H1 (cell line): Measurements from ENCODE around the gene HIGD1B. TPM values are rescaled to one million over a fixed set of nuclear protein-coding genes. Genes with fewer than 3 reads are reported as not detected.

Experiments
- CTCF ChIA-PET: fragments of 300-600 bp; sonication (Branson Sonifier 250); formaldehyde crosslinking; loops from one replicate; lab custom pipeline; 2021; ENCODE audit not compliant: partially characterized antibody; lab: Charles Lee
- POLR2A ChIA-PET: fragments of 300-600 bp; sonication (Branson Sonifier 250); formaldehyde crosslinking; loops from one replicate; lab custom pipeline; 2021; ENCODE audit warnings: inconsistent platforms; ENCODE audit not compliant: partially characterized antibody; lab: Charles Lee
- DNase-seq, 2 experiments: peaks; one replicate each; pipeline versions ENCODE4 v3.0.0 to v3.0.0-alpha.2; 2010 to 2022; ENCODE audit warnings: low spot score in 2 of 2, low read depth in 1 of 2, mixed read lengths in 1 of 2
- FAIRE-seq: peaks from 2 replicates; lab custom pipeline; 2011; peaks lifted over from hg19 to GRCh38; lab: Jason Lieb, UNC
- H2AFZ ChIP-seq: 2 replicates; pipeline ENCODE4 v1.8.1; 2012; ENCODE audit warnings: low read length, inconsistent platforms
- H2AK5ac ChIP-seq: 2 replicates; pipeline ENCODE4 v1.6.1; 2013; ENCODE audit warnings: low read depth, low read length
- H2BK120ac ChIP-seq: replicated peaks from 2 replicates; pipeline ENCODE3; 2013; ENCODE audit warnings: low read depth, low read length, inconsistent platforms
- H2BK12ac ChIP-seq: 2 replicates; pipeline ENCODE4 v1.6.1; 2013; ENCODE audit warnings: low read depth, low read length
- H2BK15ac ChIP-seq: 2 replicates; pipeline ENCODE4 v1.6.1; 2013; ENCODE audit warnings: low read length
- H2BK20ac ChIP-seq: 2 replicates; pipeline ENCODE4 v1.6.1; 2013; ENCODE audit warnings: low read length
- H2BK5ac ChIP-seq: 2 replicates; pipeline ENCODE4 v1.6.1; 2013; ENCODE audit warnings: low read depth, low read length
- H3K14ac ChIP-seq: 2 replicates; pipeline ENCODE4 v1.6.1; 2013; ENCODE audit warnings: inconsistent platforms; ENCODE audit not compliant: insufficient read length
- H3K18ac ChIP-seq: 2 replicates; pipeline ENCODE4 v1.6.1; 2013; ENCODE audit warnings: low read length; ENCODE audit errors: extremely low read depth
- H3K23ac ChIP-seq: 2 replicates; pipeline ENCODE4 v1.6.1; 2013; ENCODE audit warnings: inconsistent platforms; ENCODE audit not compliant: insufficient read length
- H3K23me2 ChIP-seq: 2 replicates; pipeline ENCODE4 v1.6.1; 2013; ENCODE audit warnings: low read depth, low read length
- H3K27ac ChIP-seq: 2 replicates; pipeline ENCODE4 v1.6.1; 2011; ENCODE audit warnings: low read depth, low read length, inconsistent platforms
- H3K27me3 ChIP-seq, 4 experiments: replicated peaks in 1 of 4; 1 replicate in 1 of 4; 2 replicates in 3 of 4; pipeline versions ENCODE4 v1.6.1 to v1.8.1; 2011 to 2013; ENCODE audit warnings: low read length in 3 of 4, mild to moderate bottlenecking in 3 of 4, inconsistent platforms in 2 of 4, mixed read lengths in 2 of 4, moderate library complexity in 1 of 4; ENCODE audit not compliant: control insufficient read depth in 3 of 4, insufficient read depth in 3 of 4; ENCODE audit errors: extremely low read depth in 1 of 4
- H3K36me3 ChIP-seq, 4 experiments: 2 replicates each; pipeline versions ENCODE4 v1.6.1 to v1.8.1; 2011 to 2013; ENCODE audit warnings: mild to moderate bottlenecking in 4 of 4, low read length in 3 of 4, moderate library complexity in 2 of 4, control low read depth in 1 of 4, inconsistent platforms in 1 of 4; ENCODE audit not compliant: insufficient read depth in 4 of 4, control insufficient read depth in 2 of 4
- H3K4ac ChIP-seq: replicated peaks from 2 replicates; pipeline ENCODE3; 2013; ENCODE audit warnings: low read length, low read depth, mixed read lengths, inconsistent platforms; ENCODE audit not compliant: insufficient read length
- H3K4me1 ChIP-seq, 4 experiments: replicated peaks in 1 of 4; 1 replicate in 1 of 4; 2 replicates in 3 of 4; pipeline versions ENCODE4 v1.6.1 to v1.8.1; 2011 to 2013; ENCODE audit warnings: low read length in 3 of 4, inconsistent platforms in 2 of 4, mixed read lengths in 1 of 4; ENCODE audit not compliant: insufficient read depth in 4 of 4, control insufficient read depth in 3 of 4
- H3K4me2 ChIP-seq, 2 experiments: 2 replicates each; pipeline versions ENCODE4 v1.6.1 to v1.8.1; 2011 to 2013; ENCODE audit warnings: low read depth in 2 of 2, low read length in 2 of 2, control low read depth in 1 of 2, inconsistent platforms in 1 of 2, mild to moderate bottlenecking in 1 of 2; ENCODE audit not compliant: insufficient read depth in 1 of 2
- H3K4me3 ChIP-seq, 4 experiments: fragments of 200-600, 300-600 bp in 1 of 4; sonication (generic), shearing (Covaris generic), sonication (Bioruptor Twin) in 1 of 4; 2 replicates each; pipeline versions ENCODE4 v1.5.1 to v1.8.1; 2011 to 2016; ENCODE audit warnings: low read length in 4 of 4, low read depth in 3 of 4, control low read depth in 2 of 4, inconsistent platforms in 2 of 4, mild to moderate bottlenecking in 2 of 4, mixed read lengths in 1 of 4, moderate library complexity in 1 of 4; ENCODE audit not compliant: insufficient read depth in 2 of 4; ENCODE audit errors: extremely low read depth in 1 of 4
- H3K56ac ChIP-seq: replicated peaks from 2 replicates; pipeline ENCODE3; 2013; ENCODE audit warnings: low read depth, mild to moderate bottlenecking, mixed read lengths, low read length, inconsistent platforms; ENCODE audit not compliant: insufficient read length
- H3K79me1 ChIP-seq: 2 replicates; pipeline ENCODE4 v1.6.1; 2013; ENCODE audit warnings: low read depth, low read length, control low read depth
- H3K79me2 ChIP-seq, 2 experiments: 2 replicates each; pipeline versions ENCODE4 v1.6.1 to v1.8.1; 2012 to 2013; ENCODE audit warnings: low read length in 2 of 2, mild to moderate bottlenecking in 2 of 2, inconsistent platforms in 1 of 2; ENCODE audit not compliant: insufficient read depth in 2 of 2, control insufficient read depth in 1 of 2
- H3K9ac ChIP-seq, 4 experiments: replicated peaks in 1 of 4; 1 replicate in 1 of 4; 2 replicates in 3 of 4; pipeline versions ENCODE4 v1.6.1 to v1.8.1; 2011 to 2013; ENCODE audit warnings: low read depth in 3 of 4, low read length in 3 of 4, control low read depth in 2 of 4, mild to moderate bottlenecking in 2 of 4, moderate library complexity in 2 of 4, inconsistent platforms in 1 of 4; ENCODE audit errors: extremely low read depth in 1 of 4
- H3K9me3 ChIP-seq, 2 experiments: 2 replicates each; pipeline versions ENCODE4 v1.6.1 to v1.8.1; 2012 to 2013; ENCODE audit warnings: mild to moderate bottlenecking in 2 of 2, moderate library complexity in 2 of 2, control low read depth in 1 of 2, inconsistent platforms in 1 of 2, low read depth in 1 of 2, low read length in 1 of 2, mixed read lengths in 1 of 2; ENCODE audit not compliant: insufficient read depth in 2 of 2
- H4K20me1 ChIP-seq, 2 experiments: replicated peaks in 1 of 2; 2 replicates each; pipeline versions ENCODE3 to v1.8.1; 2011 to 2013; ENCODE audit warnings: inconsistent platforms in 2 of 2, low read length in 2 of 2, mild to moderate bottlenecking in 1 of 2; ENCODE audit not compliant: insufficient read depth in 2 of 2, control insufficient read depth in 1 of 2
- H4K5ac ChIP-seq: 2 replicates; pipeline ENCODE4 v1.6.1; 2013; ENCODE audit warnings: low read length, low read depth, mixed read lengths, inconsistent platforms; ENCODE audit not compliant: insufficient read length
- H4K8ac ChIP-seq: 2 replicates; pipeline ENCODE4 v1.8.0; 2013; ENCODE audit warnings: mild to moderate bottlenecking, moderate library complexity, low read length, inconsistent platforms; ENCODE audit not compliant: insufficient read depth; ENCODE audit errors: extremely low read depth
- H4K91ac ChIP-seq: replicated peaks from 2 replicates; pipeline ENCODE3; 2013; ENCODE audit warnings: low read length, mixed read lengths, inconsistent platforms; ENCODE audit not compliant: insufficient read length
- CBX5 ChIP-seq: fragments of 300-800, 300-1000 bp; sonication (generic); IDR thresholded peaks from 2 replicates; pipeline ENCODE4 v1.7.1; 2016; ENCODE audit warnings: antibody characterized with exemption, low read length, low read depth
- EP300 ChIP-seq, 2 experiments: IDR thresholded peaks; 1 replicate in 1 of 2; 2 replicates in 1 of 2; pipeline ENCODE4 v1.6.1; 2011 to 2012; ENCODE audit warnings: low read depth in 2 of 2, low read length in 2 of 2, mild to moderate bottlenecking in 2 of 2, borderline replicate concordance in 1 of 2, inconsistent platforms in 1 of 2, moderate library complexity in 1 of 2
- HDAC2 ChIP-seq, 2 experiments: fragments of 300-600 bp in 1 of 2; sonication (generic) in 1 of 2; IDR thresholded peaks; 2 replicates each; pipeline ENCODE4 v1.6.1; 2011 to 2012; ENCODE audit warnings: low read depth in 2 of 2, low read length in 2 of 2, mild to moderate bottlenecking in 2 of 2, moderate library complexity in 2 of 2, borderline replicate concordance in 1 of 2, inconsistent platforms in 1 of 2
- PHF8 ChIP-seq: fragments of 200-600 bp; sonication (generic); conservative IDR thresholded peaks from 2 replicates; pipeline ENCODE4 v1.7.1; 2012; ENCODE audit warnings: low read depth, mild to moderate bottlenecking, inconsistent platforms, low read length, moderate library complexity
- SIX5 ChIP-seq: IDR thresholded peaks from 2 replicates; pipeline ENCODE4 v1.6.1; 2011; ENCODE audit warnings: mild to moderate bottlenecking, low read depth, low read length
- SP1 ChIP-seq: IDR thresholded peaks from 2 replicates; pipeline ENCODE4 v1.6.1; 2011; ENCODE audit warnings: low read depth, low read length
- TAF7 ChIP-seq: optimal IDR thresholded peaks from 2 replicates; pipeline ENCODE3; 2011; ENCODE audit warnings: low read depth, mild to moderate bottlenecking, inconsistent platforms, low read length, moderate library complexity, borderline replicate concordance
- WGBS, 2 experiments: shearing (Covaris generic) in 1 of 2; methylation state at CpG; one replicate each; pipeline versions ENCODE4 v1.1.6 to v1.1.7; 2013 to 2015; ENCODE audit warnings: low lambda C conversion rate in 2 of 2, mixed read lengths in 2 of 2, inconsistent platforms in 1 of 2, low coverage in 1 of 2, missing lambda C conversion rate in 1 of 2; ENCODE audit not compliant: insufficient replicate concordance in 2 of 2, insufficient coverage in 1 of 2, insufficient read length in 1 of 2; ENCODE audit errors: extremely low coverage in 1 of 2, missing lambda C conversion rate in 1 of 2; 5-methylcytosine and 5-hydroxymethylcytosine counted together
- polyA plus RNA-seq, 7 experiments: library from polyadenylated mRNA; depleted of rRNA in 3 of 7; stranded (reverse) in 5 of 7; unstranded in 2 of 7; fragments of >200 nt in 5 of 7; fragments of 200-250 nt in 2 of 7; gene quantifications; 1 replicate in 5 of 7; 2 replicates in 1 of 7; 4 replicates in 1 of 7; pipeline versions ENCODE4 v1.2.1 to v1.2.3, GENCODE V29; 2011 to 2013; ENCODE audit warnings: missing spikeins in 2 of 7, mixed read lengths in 2 of 7
- total RNA-seq: library from RNA; stranded (reverse); fragmentation: NEBNext Ultra II Directional; extraction: Animal tissue kit (Norgen Biotek cat#: 25700); gene quantifications from 2 replicates; pipeline ENCODE4 v1.2.1, GENCODE V29; 2021
- TF ChIP-seq, protein P1 (sequence below): IDR thresholded peaks from 2 replicates; pipeline ENCODE4 v1.6.1; 2012; ENCODE audit warnings: inconsistent platforms

HIGD1B gene
- total and polyA plus RNA-seq, 2 of the 8 experiments (the other 6 are each of a cell fraction or from before 2014, with no cell fraction given), result not detected

DNA sequence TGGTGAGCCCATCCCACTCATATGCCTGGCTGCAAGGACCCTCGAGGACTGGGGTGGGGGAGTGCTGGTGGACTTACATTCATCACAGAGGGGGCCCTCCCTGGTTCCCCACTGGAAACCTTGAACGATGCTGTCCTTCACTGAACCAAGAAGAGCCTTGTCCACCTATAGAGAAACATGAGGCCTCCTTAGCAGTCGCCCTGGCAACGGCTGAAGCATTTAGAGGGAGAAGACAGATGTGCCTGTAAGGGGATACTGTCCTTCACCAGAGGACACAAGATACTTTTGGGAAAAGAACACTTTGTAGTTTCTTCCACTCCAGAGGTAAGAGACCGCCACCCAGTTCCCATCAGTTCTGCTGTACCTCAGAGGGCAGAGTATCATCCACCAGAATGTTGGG lies 6.5 kb downstream of the HIGD1B start:
- Histone ChIP-seq H4K5ac (no peak overlapping the region), H2BK12ac (no peak overlapping the region), H3K4me1 (no peaks in the 10 kb centered on the region), H3K9ac (no peak overlapping the region), H3K79me2 (no peaks in the 10 kb centered on the region), H3K27me3 (no peaks in the 10 kb centered on the region), H2AK5ac (no peak overlapping the region), H2BK120ac (no peak overlapping the region), H4K8ac (no peak overlapping the region), H3K9me3 (no peaks in the 10 kb centered on the region), H4K20me1 (peaks cover 0 to 1% of the 10 kb centered on the region in 2 experiments), H2AFZ (no peak overlapping the region), H3K14ac (no peak overlapping the region), H4K91ac (no peak overlapping the region), H3K4me3 (no peak overlapping the region), H3K18ac (no peak overlapping the region), H3K23me2 (no peaks in the 10 kb centered on the region), H3K23ac (no peak overlapping the region), H3K36me3 (peaks cover 31 to 85% (median 63%) of the 10 kb centered on the region in 4 experiments), H3K4ac (no peak overlapping the region), H2BK5ac (no peak overlapping the region), H2BK20ac (no peak overlapping the region), H3K79me1 (no peaks in the 10 kb centered on the region), H3K27ac (no peak overlapping the region), H3K4me2 (no peak overlapping the region), H3K56ac (no peak overlapping the region), H2BK15ac (no peak overlapping the region)
- WGBS, 2 experiments, result 89% methylated on average over 5 of the region's 5 CpGs; no CpG with 5 or more reads in 1 of the 2 experiments
- DNase-seq, result no peak
- TF ChIP-seq TAF7 (no peak), SIX5 (no peak), EP300 (IDR thresholded peaks at IDR 0.05; ENCODE audit: borderline replicate concordance in 1 of 2, low read depth in 2 of 2, low read length in 2 of 2) (no peak), CBX5 (no peak), PHF8 (no peak), SP1 (no peak), HDAC2 (IDR thresholded peaks at IDR 0.05; ENCODE audit: borderline replicate concordance in 1 of 2, low read depth in 2 of 2, low read length in 2 of 2) (no peak)
- TF ChIP-seq, protein P1, sequence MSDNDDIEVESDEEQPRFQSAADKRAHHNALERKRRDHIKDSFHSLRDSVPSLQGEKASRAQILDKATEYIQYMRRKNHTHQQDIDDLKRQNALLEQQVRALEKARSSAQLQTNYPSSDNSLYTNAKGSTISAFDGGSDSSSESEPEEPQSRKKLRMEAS, result no peak
- POLR2A ChIA-PET, result interaction anchor here (1.2 kb wide), 1 partner anchor 28 kb away, joined by 5 read pairs; no protein-coding TSS in a partner anchor
- no peak for FAIRE-seq
- CTCF ChIA-PET, result interaction anchor here (0.8 to 28.4 kb wide), 6 partner anchors 9 to 80 kb away, joined by 3 to 577 read pairs (median 5); no protein-coding TSS in a partner anchor
